B cell (primary cell): ENCODE measurements around the gene ASH1L.
"Not testable (repeated sequence)": the region's sequence is repeated elsewhere in the genome, so short reads cannot be mapped to it uniquely, and the experiment has no call there.

ENCODE experiments used
- CTCF ChIP-seq: fragments of 200-600 bp; IDR thresholded peaks from one replicate; pipeline ENCODE4 v1.8.0; 2022; ENCODE audit warnings: antibody characterized with exemption, mild to moderate bottlenecking
- EZH2 ChIP-seq: IDR thresholded peaks from 2 replicates; pipeline ENCODE4 v1.6.1; 2012; ENCODE audit warnings: borderline replicate concordance, low read depth, mild to moderate bottlenecking, moderate library complexity, low read length; ENCODE audit not compliant: insufficient read depth, poor library complexity, severe bottlenecking

- not testable (repeated sequence) for TF ChIP-seq CTCF, EZH2
Measured at GRCh38 chr1:155433831-155434389, 128.7 kb downstream of the ASH1L start.
